ENCODE measurements around the gene ERMAP.
"Not testable (repeated sequence)": the region's sequence is repeated elsewhere in the genome, so short reads cannot be mapped to it uniquely, and the experiment has no call there.

- not testable (repeated sequence) for TF ChIP-seq CTCF (IDR thresholded peaks at IDR 0.05; ENCODE audit: low read depth, low read length); MYC (IDR thresholded peaks at IDR 0.05; ENCODE audit: low read depth, low read length); MAX (IDR thresholded peaks at IDR 0.05; ENCODE audit: low read depth, low read length); POLR2A (IDR thresholded peaks at IDR 0.05; ENCODE audit: extremely low read depth, insufficient read length)
Observed at GRCh38 chr1:42856554-42856953, 39.6 kb downstream of the ERMAP start.

Data from NB4 (cell line).